Liver (tissue), 3 donors: ENCODE results near the gene TUBGCP2.

ENCODE experiments used
- CTCF ChIP-seq: fragments of 150-350 bp; IDR thresholded peaks from 2 replicates; pipeline ENCODE4 v1.5.1; 2017; ENCODE audit warnings: improper control_type of control experiment, low read depth, low read length; ENCODE audit not compliant: missing input control
- JUND ChIP-seq, 2 donors: IDR thresholded peaks; 2 replicates each; pipeline ENCODE4 v1.6.1; 2016; ENCODE audit warnings: antibody characterized with exemption in 2 of 2
- SP1 ChIP-seq: IDR thresholded peaks from 2 replicates; pipeline ENCODE4 v1.6.1; 2018; ENCODE audit warnings: antibody characterized with exemption, mild to moderate bottlenecking
- TF ChIP-seq, protein P1 (sequence below): IDR thresholded peaks from 2 replicates; pipeline ENCODE4 v1.6.1; 2016; ENCODE audit warnings: antibody characterized with exemption, mild to moderate bottlenecking
- donor health status: healthy.
- donor health status: healthy.

- TF ChIP-seq CTCF (no peak), JUND (IDR thresholded peaks at IDR 0.05) (no peak), SP1 (no peak)
- TF ChIP-seq, protein P1, sequence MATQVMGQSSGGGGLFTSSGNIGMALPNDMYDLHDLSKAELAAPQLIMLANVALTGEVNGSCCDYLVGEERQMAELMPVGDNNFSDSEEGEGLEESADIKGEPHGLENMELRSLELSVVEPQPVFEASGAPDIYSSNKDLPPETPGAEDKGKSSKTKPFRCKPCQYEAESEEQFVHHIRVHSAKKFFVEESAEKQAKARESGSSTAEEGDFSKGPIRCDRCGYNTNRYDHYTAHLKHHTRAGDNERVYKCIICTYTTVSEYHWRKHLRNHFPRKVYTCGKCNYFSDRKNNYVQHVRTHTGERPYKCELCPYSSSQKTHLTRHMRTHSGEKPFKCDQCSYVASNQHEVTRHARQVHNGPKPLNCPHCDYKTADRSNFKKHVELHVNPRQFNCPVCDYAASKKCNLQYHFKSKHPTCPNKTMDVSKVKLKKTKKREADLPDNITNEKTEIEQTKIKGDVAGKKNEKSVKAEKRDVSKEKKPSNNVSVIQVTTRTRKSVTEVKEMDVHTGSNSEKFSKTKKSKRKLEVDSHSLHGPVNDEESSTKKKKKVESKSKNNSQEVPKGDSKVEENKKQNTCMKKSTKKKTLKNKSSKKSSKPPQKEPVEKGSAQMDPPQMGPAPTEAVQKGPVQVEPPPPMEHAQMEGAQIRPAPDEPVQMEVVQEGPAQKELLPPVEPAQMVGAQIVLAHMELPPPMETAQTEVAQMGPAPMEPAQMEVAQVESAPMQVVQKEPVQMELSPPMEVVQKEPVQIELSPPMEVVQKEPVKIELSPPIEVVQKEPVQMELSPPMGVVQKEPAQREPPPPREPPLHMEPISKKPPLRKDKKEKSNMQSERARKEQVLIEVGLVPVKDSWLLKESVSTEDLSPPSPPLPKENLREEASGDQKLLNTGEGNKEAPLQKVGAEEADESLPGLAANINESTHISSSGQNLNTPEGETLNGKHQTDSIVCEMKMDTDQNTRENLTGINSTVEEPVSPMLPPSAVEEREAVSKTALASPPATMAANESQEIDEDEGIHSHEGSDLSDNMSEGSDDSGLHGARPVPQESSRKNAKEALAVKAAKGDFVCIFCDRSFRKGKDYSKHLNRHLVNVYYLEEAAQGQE: no peak
Measured at GRCh38 chr10:133343558-133343957, 34.9 kb upstream of the TUBGCP2 start.
